Measurements from ENCODE around the gene TRIAP1.

GRCh38 chr12:120469450-120470149 lies 23.4 kb upstream of the TRIAP1 start, which contains the start of gene SRSF9:
- TF ChIP-seq CTCF (IDR thresholded peaks at IDR 0.05) = peak; percentile 99
- TF ChIP-seq ZFX (IDR thresholded peaks at IDR 0.05; ENCODE audit: borderline replicate concordance) = no peak

Measured in 22Rv1 (cell line).